GM21529 (cell line): ENCODE measurements around the gene EPDR1.
"Not testable (repeated sequence)": the region's sequence is repeated elsewhere in the genome, so short reads cannot be mapped to it uniquely, and the experiment has no call there.

Source experiments
- ATAC-seq: cut with Tn5 transposase; IDR thresholded peaks from one replicate; pipeline ENCODE4 v1.9.1; 2021; ENCODE audit not compliant: unreplicated experiment

The EPDR1 gene

GRCh38 chr7:37927773-37928444 lies 7.5 kb downstream of the EPDR1 start:
- ATAC-seq: no peak

- ATAC-seq: no peak
Measured at GRCh38 chr7:37928878-37929277, 8.4 kb downstream of the EPDR1 start.

GRCh38 chr7:37930226-37930948 lies 9.9 kb downstream of the EPDR1 start:
- no peak for ATAC-seq

GRCh38 chr7:37932543-37932942 lies 12.1 kb downstream of the EPDR1 start:
- no peak for ATAC-seq

- no peak for ATAC-seq
Measured at GRCh38 chr7:37933018-37933566, 12.7 kb downstream of the EPDR1 start.

- ATAC-seq: no peak
Measured at GRCh38 chr7:37942934-37943610, 22.6 kb downstream of the EPDR1 start.

GRCh38 chr7:37943905-37944736 lies 23.7 kb downstream of the EPDR1 start:
- peak; percentile 47 for ATAC-seq

- no peak for ATAC-seq
Measured at GRCh38 chr7:37944737-37945054, 24.3 kb downstream of the EPDR1 start.

- ATAC-seq: no peak
Measured at GRCh38 chr7:37945336-37945735, 24.9 kb downstream of the EPDR1 start.

- no peak for ATAC-seq
Measured at GRCh38 chr7:37947138-37947940, 26.9 kb downstream of the EPDR1 start.

- ATAC-seq: no peak
Measured at GRCh38 chr7:37947941-37948210, 27.4 kb downstream of the EPDR1 start.

GRCh38 chr7:37952240-37952639 lies 31.8 kb downstream of the EPDR1 start:
- ATAC-seq: no peak

- ATAC-seq: not testable (repeated sequence)
Measured at GRCh38 chr7:37954217-37954616, 33.8 kb downstream of the EPDR1 start.

GRCh38 chr7:37956791-37957190 lies 36.4 kb downstream of the EPDR1 start:
- ATAC-seq: no peak

GRCh38 chr7:37957221-37957970 lies 37.0 kb downstream of the EPDR1 start:
- ATAC-seq: no peak

GRCh38 chr7:37960483-37960882 lies 40.0 kb downstream of the EPDR1 start:
- ATAC-seq: no peak

- ATAC-seq: no peak
Measured at GRCh38 chr7:37961251-37961650, 40.8 kb downstream of the EPDR1 start.

- ATAC-seq: no peak
Measured at GRCh38 chr7:37964196-37964595, 43.8 kb downstream of the EPDR1 start.

- ATAC-seq: no peak
Measured at GRCh38 chr7:37970211-37970610, 49.8 kb downstream of the EPDR1 start.

- ATAC-seq: no peak
Measured at GRCh38 chr7:37971491-37971890, 51.1 kb downstream of the EPDR1 start.
